Sigmoid colon (tissue), 7 donors: ENCODE measurements around the gene CD300H. TPM values are rescaled to one million over a fixed set of nuclear protein-coding genes. Genes with fewer than 3 reads are reported as not detected.
A peak's percentile ranks its signal among the peaks of the same experiment; 100 is the strongest.

Experiments used
- DNase-seq: peaks from one replicate; pipeline ENCODE4 v3.0.0-alpha.2; 2019
- H3K27ac ChIP-seq, 4 donors: fragments of 200-600 bp; sonication (generic); one replicate each; pipeline ENCODE4 v1.5.1; 2016 to 2019; ENCODE audit warnings: mild to moderate bottlenecking in 1 of 4
- H3K27me3 ChIP-seq, 3 donors: fragments of 200-600 bp; sonication (generic); one replicate each; pipeline ENCODE4 v1.5.1; 2019; ENCODE audit warnings: mild to moderate bottlenecking in 1 of 3
- H3K36me3 ChIP-seq, 4 donors: fragments of 200-600 bp; sonication (generic); one replicate each; pipeline ENCODE4 v1.5.1; 2016 to 2019
- H3K4me1 ChIP-seq, 4 donors: fragments of 200-600 bp; sonication (generic); one replicate each; pipeline ENCODE4 v1.5.1; 2017 to 2019
- H3K4me3 ChIP-seq, 4 donors: fragments of 200-600 bp; sonication (generic); one replicate each; pipeline ENCODE4 v1.5.1; 2017 to 2019; ENCODE audit warnings: mild to moderate bottlenecking in 2 of 4, moderate library complexity in 1 of 4
- H3K9me3 ChIP-seq, 4 donors: fragments of 200-600 bp in 3 of 4; sonication (generic) in 3 of 4; one replicate each; pipeline versions ENCODE4 v1.5.1 to v1.6.1; 2013 to 2019
- EP300 ChIP-seq, 4 donors: sonication (generic); formaldehyde crosslinking; IDR thresholded peaks; one replicate each; pipeline ENCODE4 v1.6.1; 2017; ENCODE audit warnings: antibody characterized with exemption in 4 of 4
- POLR2A ChIP-seq, 2 donors: fragments of 450-650 bp; IDR thresholded peaks; one replicate each; pipeline ENCODE4 v1.6.1; 2016; ENCODE audit warnings: antibody characterized with exemption in 2 of 2, mild to moderate bottlenecking in 2 of 2, moderate library complexity in 2 of 2
- POLR2AphosphoS5 ChIP-seq, 4 donors: sonication (generic); formaldehyde crosslinking; IDR thresholded peaks; one replicate each; pipeline ENCODE4 v1.6.1; 2017; ENCODE audit warnings: antibody characterized with exemption in 4 of 4
- WGBS, 2 donors: extraction: QIAGEN DNeasy Blood & Tissue Kit; methylation state at CpG; one replicate each; pipeline ENCODE4 v1.1.7; 2013; 5-methylcytosine and 5-hydroxymethylcytosine counted together
- intact Hi-C: fragments of 100-400 bp; cut with DNase I; formaldehyde crosslinking; loops from one replicate; pipeline ENCODE4 v1.15.1; 2023
- polyA plus RNA-seq, 3 donors: library from polyadenylated mRNA; stranded (reverse); fragments of 200-250 nt; gene quantifications; one replicate each; pipeline ENCODE4 v1.2.3, GENCODE V29; 2013
- total RNA-seq, 4 donors: library from RNA; depleted of rRNA; stranded (reverse); fragments of >200 nt; gene quantifications; one replicate each; pipeline ENCODE4 v1.1.0, GENCODE V29; 2016
- TF ChIP-seq, protein P1 (sequence below), 4 experiments: fragments of 450-650 bp in 3 of 4; fragments of 200-600 bp in 1 of 4; IDR thresholded peaks; one replicate each; pipeline ENCODE4 v1.5.1; 2016 to 2019; ENCODE audit warnings: antibody characterized with exemption in 4 of 4, mild to moderate bottlenecking in 3 of 4, moderate library complexity in 2 of 4
- donor health status: healthy with polysubstance abuse.
- donor health status: Bipolar disorder and iron deficiency.
- donor health status: healthy.

CD300H gene
- total and polyA plus RNA-seq, 7 donors: 0.20 TPM; not detected in 6

DNA sequence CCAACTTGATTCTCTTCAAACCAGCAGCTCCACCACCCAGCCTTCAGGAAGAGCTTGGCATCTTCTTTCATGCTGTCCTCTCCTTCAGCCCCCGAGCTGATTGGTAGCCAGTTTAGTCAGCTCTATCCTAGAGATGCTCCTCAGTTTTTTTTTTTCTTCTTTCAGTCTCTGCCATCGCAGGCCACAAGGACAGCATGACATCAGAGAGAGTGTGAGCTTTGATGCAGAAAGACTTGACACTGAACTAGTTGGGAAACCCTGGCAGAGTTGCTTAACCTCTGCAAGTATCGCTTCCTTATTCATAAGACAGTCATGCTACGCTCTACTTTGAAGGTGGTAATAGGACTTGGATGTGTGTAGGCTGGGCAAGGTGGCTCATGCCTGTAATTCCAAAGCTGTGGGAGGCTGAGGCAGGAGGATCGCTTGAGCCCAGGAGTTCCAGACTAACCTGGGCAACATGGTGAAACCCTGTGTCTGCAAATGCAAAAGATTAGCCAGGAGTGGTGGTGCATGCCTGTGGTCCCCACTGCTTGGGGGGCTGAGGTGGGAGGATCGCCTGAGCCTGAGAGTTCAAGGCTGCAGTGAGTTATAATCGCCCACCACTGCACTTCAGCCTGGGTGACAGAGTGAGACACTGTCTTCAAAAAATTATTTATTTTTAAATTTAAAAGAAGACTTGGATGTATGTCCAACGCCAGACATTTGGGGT is 38.7 kb downstream of the CD300H start:
- TF ChIP-seq POLR2A (IDR thresholded peaks at IDR 0.05): no peak
- TF ChIP-seq POLR2AphosphoS5 (IDR thresholded peaks at IDR 0.05): peak in 1 of 4 donors; percentile 46
- DNase-seq: peak; percentile 66
- H3K4me3 ChIP-seq: no peak overlapping the region
- no peaks in the 10 kb centered on the region for H3K36me3 ChIP-seq
- 80 to 82% methylated on average over 8 of the region's 8 CpGs for WGBS, 2 donors
- intact Hi-C loops: no loop called here
- no peaks in the 10 kb centered on the region for H3K9me3 ChIP-seq
- H3K4me1 ChIP-seq: no peaks in the 10 kb centered on the region
- no peaks in the 10 kb centered on the region for H3K27me3 ChIP-seq
- H3K27ac ChIP-seq: peak overlapping the region in 1 of 4 donors; percentile 11

- Histone ChIP-seq H3K4me1 (no peaks in the 10 kb centered on the region), H3K27me3 (no peaks in the 10 kb centered on the region), H3K36me3 (no peaks in the 10 kb centered on the region), H3K9me3 (peaks cover 0 to 6% (median 0%) of the 10 kb centered on the region in 4 donors), H3K4me3 (no peak overlapping the region), H3K27ac (no peak overlapping the region)
- WGBS, 2 donors: 74 to 82% methylated on average over 8 of the region's 8 CpGs
- TF ChIP-seq POLR2AphosphoS5 (IDR thresholded peaks at IDR 0.05) (no peak), POLR2A (IDR thresholded peaks at IDR 0.05) (no peak), EP300 (IDR thresholded peaks at IDR 0.05) (no peak)
- TF ChIP-seq, protein P1, sequence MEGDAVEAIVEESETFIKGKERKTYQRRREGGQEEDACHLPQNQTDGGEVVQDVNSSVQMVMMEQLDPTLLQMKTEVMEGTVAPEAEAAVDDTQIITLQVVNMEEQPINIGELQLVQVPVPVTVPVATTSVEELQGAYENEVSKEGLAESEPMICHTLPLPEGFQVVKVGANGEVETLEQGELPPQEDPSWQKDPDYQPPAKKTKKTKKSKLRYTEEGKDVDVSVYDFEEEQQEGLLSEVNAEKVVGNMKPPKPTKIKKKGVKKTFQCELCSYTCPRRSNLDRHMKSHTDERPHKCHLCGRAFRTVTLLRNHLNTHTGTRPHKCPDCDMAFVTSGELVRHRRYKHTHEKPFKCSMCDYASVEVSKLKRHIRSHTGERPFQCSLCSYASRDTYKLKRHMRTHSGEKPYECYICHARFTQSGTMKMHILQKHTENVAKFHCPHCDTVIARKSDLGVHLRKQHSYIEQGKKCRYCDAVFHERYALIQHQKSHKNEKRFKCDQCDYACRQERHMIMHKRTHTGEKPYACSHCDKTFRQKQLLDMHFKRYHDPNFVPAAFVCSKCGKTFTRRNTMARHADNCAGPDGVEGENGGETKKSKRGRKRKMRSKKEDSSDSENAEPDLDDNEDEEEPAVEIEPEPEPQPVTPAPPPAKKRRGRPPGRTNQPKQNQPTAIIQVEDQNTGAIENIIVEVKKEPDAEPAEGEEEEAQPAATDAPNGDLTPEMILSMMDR (IDR thresholded peaks at IDR 0.05): no peak
- intact Hi-C loops: no loop called here
- peak; percentile 25 for DNase-seq
Observed at GRCh38 chr17:74527756-74528155, 39.6 kb downstream of the CD300H start.

GRCh38 chr17:74527081-74527480 is 40.2 kb downstream of the CD300H start:
- 85 to 94% methylated on average over 5 of the region's 5 CpGs for WGBS, 2 donors
- Histone ChIP-seq H3K27ac (no peak overlapping the region), H3K4me3 (no peak overlapping the region), H3K4me1 (no peaks in the 10 kb centered on the region), H3K9me3 (peaks cover 0 to 6% (median 0%) of the 10 kb centered on the region in 4 donors), H3K27me3 (no peaks in the 10 kb centered on the region), H3K36me3 (no peaks in the 10 kb centered on the region)
- intact Hi-C loops: no loop called here
- TF ChIP-seq POLR2AphosphoS5 (IDR thresholded peaks at IDR 0.05) (no peak), EP300 (IDR thresholded peaks at IDR 0.05) (no peak)
- TF ChIP-seq, protein P1 (IDR thresholded peaks at IDR 0.05): no peak
- DNase-seq: no peak

GRCh38 chr17:74526681-74527080 is 40.6 kb downstream of the CD300H start:
- TF ChIP-seq POLR2A (IDR thresholded peaks at IDR 0.05): no peak
- no peak for TF ChIP-seq POLR2AphosphoS5 (IDR thresholded peaks at IDR 0.05)
- TF ChIP-seq, protein P1 (IDR thresholded peaks at IDR 0.05): no peak
- TF ChIP-seq EP300 (IDR thresholded peaks at IDR 0.05): no peak

DNA sequence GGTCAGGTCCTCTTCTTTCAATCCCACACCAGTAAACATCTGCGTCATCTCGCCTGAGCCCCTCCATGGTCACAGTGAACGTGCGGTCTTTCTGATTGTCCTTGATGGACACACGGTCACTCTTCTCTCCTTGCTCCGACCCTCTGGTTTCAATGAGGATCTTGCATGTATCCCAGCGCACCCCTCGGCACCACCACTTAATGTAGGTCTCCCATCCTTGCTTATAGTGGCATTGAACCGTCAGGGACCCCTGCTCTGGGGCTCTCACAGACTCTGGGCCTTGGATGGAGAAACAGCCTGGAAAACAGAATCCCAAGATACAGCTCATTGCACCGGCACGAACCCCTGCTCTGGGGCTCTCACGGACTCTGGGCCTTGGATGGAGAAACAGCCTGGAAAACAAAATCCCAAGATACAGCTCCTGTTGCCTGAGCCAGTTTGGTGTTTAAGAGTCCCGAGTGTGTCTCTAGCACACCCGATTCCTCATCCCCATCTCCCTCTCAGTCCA is 41.5 kb downstream of the CD300H start:
- intact Hi-C loops: no loop called here

More at GRCh38 chr17:74526681-74527080, 40.6 kb downstream of the CD300H start:
- 52 to 69% methylated on average over 3 of the region's 3 CpGs for WGBS, 2 donors
- no peaks in the 10 kb centered on the region for H3K27me3 ChIP-seq
- H3K4me3 ChIP-seq: no peak overlapping the region
- no peak for DNase-seq
- H3K4me1 ChIP-seq: no peaks in the 10 kb centered on the region
- H3K9me3 ChIP-seq: peaks cover 0 to 6% (median 0%) of the 10 kb centered on the region in 4 donors
- H3K36me3 ChIP-seq: no peaks in the 10 kb centered on the region
- no peak overlapping the region for H3K27ac ChIP-seq
- intact Hi-C loops: no loop called here

More for the DNA sequence above, 41.5 kb downstream of the CD300H start:
- Histone ChIP-seq H3K9me3 (peaks cover 0 to 6% (median 0%) of the 10 kb centered on the region in 4 donors), H3K4me3 (no peak overlapping the region), H3K27me3 (no peaks in the 10 kb centered on the region), H3K27ac (no peak overlapping the region), H3K36me3 (no peaks in the 10 kb centered on the region), H3K4me1 (no peaks in the 10 kb centered on the region)
- DNase-seq: no peak
- TF ChIP-seq POLR2AphosphoS5 (IDR thresholded peaks at IDR 0.05) (no peak), EP300 (IDR thresholded peaks at IDR 0.05) (no peak), POLR2A (IDR thresholded peaks at IDR 0.05) (no peak)
- TF ChIP-seq, protein P1 (IDR thresholded peaks at IDR 0.05): no peak
- WGBS, 2 donors: 90 to 93% methylated on average over 14 of the region's 14 CpGs
